ENCODE measurements around the gene PHKA1.
"Not testable (repeated sequence)": the region's sequence is repeated elsewhere in the genome, so short reads cannot be mapped to it uniquely, and the experiment has no call there.

PHKA1 gene

DNA sequence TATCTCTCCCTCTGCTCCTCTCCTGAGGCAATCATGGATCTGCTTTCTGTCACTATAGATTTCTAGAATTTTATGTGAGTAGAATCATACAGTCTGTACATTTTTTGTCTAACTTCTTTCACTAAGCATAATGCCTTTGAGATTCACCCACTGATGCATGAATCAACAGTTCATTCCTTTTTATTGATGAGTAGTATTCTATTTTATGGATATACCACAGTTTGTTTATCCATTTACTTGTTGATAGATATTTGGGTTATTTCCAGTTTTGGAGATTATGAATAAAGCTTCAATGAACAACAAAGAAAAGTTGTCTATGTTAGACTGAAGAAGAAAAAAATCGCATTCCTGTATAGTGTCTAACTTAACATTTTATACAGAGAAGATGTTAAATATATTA, 30.5 kb downstream of the PHKA1 start:
- no peak overlapping the region for H3K27ac ChIP-seq
- no peaks in the 10 kb centered on the region for H3K9me3 ChIP-seq
- H3K27me3 ChIP-seq, result no peaks in the 10 kb centered on the region
- H3K4me3 ChIP-seq, result no peak overlapping the region
- TF ChIP-seq CTCF (IDR thresholded peaks at IDR 0.05), result no peak
- no peak for DNase-seq
- H3K36me3 ChIP-seq, result no peaks in the 10 kb centered on the region
- intact Hi-C loops (cut with DNase I; ENCODE audit: low total_unique reads), result no loop called here
- no peaks in the 10 kb centered on the region for H3K4me1 ChIP-seq

GRCh38 chrX:72676465-72676864, 37.6 kb downstream of the PHKA1 start:
- Histone ChIP-seq H3K27me3 (no peaks in the 10 kb centered on the region), H3K36me3 (no peaks in the 10 kb centered on the region), H3K9me3 (peaks cover 0 to 3% (median 0%) of the 10 kb centered on the region in 3 donors)

DNA sequence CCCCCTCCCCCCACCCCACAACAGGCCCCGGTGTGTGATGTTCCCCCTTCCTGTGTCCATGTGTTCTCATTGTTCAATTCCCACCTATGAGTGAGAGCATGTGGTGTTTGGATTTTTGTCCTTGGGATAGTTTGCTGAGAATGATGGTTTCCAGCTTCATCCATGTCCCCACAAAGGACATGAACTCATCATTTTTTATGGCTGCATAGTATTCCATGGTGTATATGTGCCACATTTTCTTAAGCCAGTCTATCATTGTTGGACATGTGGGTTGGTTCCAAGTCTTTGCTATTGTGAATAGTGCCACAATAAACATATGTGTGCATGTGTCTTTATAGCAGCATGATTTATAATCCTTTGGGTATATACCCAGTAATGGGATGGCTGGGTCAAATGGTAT, 40.2 kb downstream of the PHKA1 start:
- H3K4me3 ChIP-seq; H3K27ac ChIP-seq; H3K9me3 ChIP-seq; DNase-seq; H3K27me3 ChIP-seq; H3K4me1 ChIP-seq; H3K36me3 ChIP-seq; intact Hi-C loops (cut with DNase I; ENCODE audit: low total_unique reads): not testable (repeated sequence)

More at GRCh38 chrX:72676465-72676864, 37.6 kb downstream of the PHKA1 start:
- H3K4me3 ChIP-seq, result no peak overlapping the region
- H3K27ac ChIP-seq, result no peak overlapping the region
- no peaks in the 10 kb centered on the region for H3K4me1 ChIP-seq
- DNase-seq, result no peak
- intact Hi-C loops (cut with DNase I; ENCODE audit: low total_unique reads), result no loop called here
- TF ChIP-seq CTCF (IDR thresholded peaks at IDR 0.05), result no peak

DNA sequence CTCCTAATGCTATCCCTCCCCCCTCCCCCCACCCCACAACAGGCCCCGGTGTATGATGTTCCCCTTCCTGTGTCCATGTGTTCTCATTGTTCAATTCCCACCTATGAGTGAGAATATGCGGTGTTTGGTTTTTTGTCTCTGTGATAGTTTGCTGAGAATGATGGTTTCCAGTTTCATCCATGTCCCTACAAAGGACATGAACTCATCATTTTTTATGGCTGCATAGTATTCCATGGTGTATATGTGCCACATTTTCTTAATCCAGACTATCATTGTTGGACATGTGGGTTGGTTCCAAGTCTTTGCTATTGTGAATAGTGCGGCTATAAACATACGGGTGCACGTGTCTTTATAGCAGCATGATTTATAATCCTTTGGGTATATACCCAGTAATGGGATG, 44.6 kb downstream of the PHKA1 start:
- H3K9me3 ChIP-seq; intact Hi-C loops (cut with DNase I; ENCODE audit: low total_unique reads); H3K27ac ChIP-seq; H3K4me3 ChIP-seq; DNase-seq; H3K27me3 ChIP-seq; H3K4me1 ChIP-seq; H3K36me3 ChIP-seq: not testable (repeated sequence)

- TF ChIP-seq CTCF (IDR thresholded peaks at IDR 0.05), result no peak
- Histone ChIP-seq H3K9me3 (peaks cover 0 to 15% (median 0%) of the 10 kb centered on the region in 3 donors), H3K27me3 (no peaks in the 10 kb centered on the region), H3K27ac (no peak overlapping the region), H3K4me3 (no peak overlapping the region), H3K36me3 (no peaks in the 10 kb centered on the region), H3K4me1 (no peaks in the 10 kb centered on the region)
- no peak for DNase-seq
- intact Hi-C loops (cut with DNase I; ENCODE audit: low total_unique reads), result no loop called here
Measured at GRCh38 chrX:72666451-72666850, 47.7 kb downstream of the PHKA1 start.

GRCh38 chrX:72663737-72664136, 50.4 kb downstream of the PHKA1 start:
- Histone ChIP-seq H3K27ac (no peak overlapping the region), H3K36me3 (no peaks in the 10 kb centered on the region), H3K27me3 (no peaks in the 10 kb centered on the region), H3K4me3 (no peak overlapping the region), H3K4me1 (no peaks in the 10 kb centered on the region), H3K9me3 (peaks cover 0 to 15% (median 0%) of the 10 kb centered on the region in 3 donors)
- intact Hi-C loops (cut with DNase I; ENCODE audit: low total_unique reads), result no loop called here
- TF ChIP-seq CTCF (IDR thresholded peaks at IDR 0.05), result no peak
- no peak for DNase-seq

DNA sequence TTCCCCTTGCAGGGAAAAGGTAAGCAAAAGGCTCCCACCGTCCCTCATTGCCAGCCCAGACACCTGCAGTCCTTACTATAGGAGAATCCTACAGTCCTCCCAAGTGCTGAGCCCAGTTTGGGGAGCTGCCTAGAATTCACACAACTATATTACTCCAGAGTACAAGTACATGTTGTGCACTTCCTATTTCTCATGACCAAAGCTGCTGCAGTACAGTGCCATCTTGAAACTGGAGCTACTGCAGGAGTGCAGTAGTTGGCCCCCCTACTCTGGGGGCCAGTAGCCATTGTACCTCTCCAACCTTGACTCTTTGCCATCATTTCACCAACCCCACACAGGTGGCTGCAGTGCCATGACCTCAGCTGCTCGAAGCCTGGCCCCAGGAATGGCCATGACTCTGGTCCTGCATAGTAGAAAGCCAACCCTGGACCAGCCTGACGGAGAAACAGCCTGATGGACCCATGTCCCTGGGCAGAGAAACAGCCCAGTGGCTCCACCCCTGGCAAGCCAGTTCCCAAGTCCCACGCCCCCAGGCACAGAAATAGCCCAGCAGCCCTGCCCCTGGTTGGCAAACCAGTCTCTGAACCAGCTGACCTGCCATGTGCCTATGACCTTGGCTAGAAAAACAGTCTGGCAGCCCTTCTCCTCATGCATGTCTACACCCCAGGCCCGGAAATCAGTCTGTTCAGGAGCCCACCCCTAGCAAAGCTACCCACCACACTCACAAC, 51.9 kb downstream of the PHKA1 start:
- Histone ChIP-seq H3K4me3 (no peak overlapping the region), H3K9me3 (peaks cover 0 to 15% (median 0%) of the 10 kb centered on the region in 3 donors), H3K27ac (no peak overlapping the region), H3K4me1 (no peaks in the 10 kb centered on the region), H3K27me3 (no peaks in the 10 kb centered on the region), H3K36me3 (no peaks in the 10 kb centered on the region)
- no peak for DNase-seq
- intact Hi-C loops (cut with DNase I; ENCODE audit: low total_unique reads), result no loop called here
- TF ChIP-seq CTCF (IDR thresholded peaks at IDR 0.05), result no peak

Data from tibial artery (tissue), 4 donors.